ENCODE measurements around the gene NPC2. TPM values are rescaled to one million over a fixed set of nuclear protein-coding genes. Genes with fewer than 3 reads are reported as not detected.

Gene NPC2
- total and polyA plus RNA-seq, 2 donors (not counting 3 experiments of a cell fraction or from before 2014, with no cell fraction given): 203 to 406 TPM

- intact Hi-C loops (cut with micrococcal nuclease): no loop called here
- H3K4me3 ChIP-seq (replicated peaks in 1 of 3; ENCODE audit: insufficient read depth in 1 of 3, low read depth in 1 of 3, low read length in 3 of 3): no peak overlapping the region
- no peaks in the 10 kb centered on the region for H4K20me1 ChIP-seq (replicated peaks; ENCODE audit: control insufficient read depth, extremely low read depth, insufficient read depth, low read length)
- H3K9ac ChIP-seq (replicated peaks; ENCODE audit: extremely low read depth, insufficient read depth, low read length): no peak overlapping the region
- ChIA-PET POLR2A (no interaction called here), CTCF (interaction anchor here (0.7 kb wide), 1 partner anchor 9 kb away, joined by 3 read pairs; no protein-coding TSS in a partner anchor)
- H3K27me3 ChIP-seq (ENCODE audit: control insufficient read depth in 2 of 2, insufficient read depth in 2 of 2, low read length in 2 of 2): no peaks in the 10 kb centered on the region
- no peak overlapping the region for H2AFZ ChIP-seq (ENCODE audit: low read depth, low read length)
- H3K27ac ChIP-seq (ENCODE audit: insufficient read depth, low read depth, low read length): no peak overlapping the region
- BruUV-seq (replicated peaks): no TSS peak
- no peak for DNase-seq (ENCODE audit: low read depth, low spot score)
- dilution Hi-C loops (cut with MboI; ENCODE audit: extremely low pct_ligation_motif_present, low sequenced_read_pairs): no loop called here
- H3K9me3 ChIP-seq (replicated peaks; ENCODE audit: control insufficient read depth, insufficient read depth, low read length): no peaks in the 10 kb centered on the region
- peaks cover 24 to 50% of the 10 kb centered on the region in 2 experiments for H3K36me3 ChIP-seq (ENCODE audit: control insufficient read depth in 2 of 2, extremely low read depth in 1 of 2, insufficient read depth in 2 of 2, low read length in 2 of 2)
- H3K4me2 ChIP-seq (ENCODE audit: insufficient read depth, low read length): no peak overlapping the region
- TF ChIP-seq MYC (IDR thresholded peaks at IDR 0.05; ENCODE audit: low read depth, low read length) (no peak), EZH2 (IDR thresholded peaks at IDR 0.05; ENCODE audit: borderline replicate concordance, low read depth, low read length, severe bottlenecking) (no peak), POLR2A (IDR thresholded peaks at IDR 0.05; ENCODE audit: low read depth, low read length) (no peak), MAX (IDR thresholded peaks at IDR 0.05; ENCODE audit: insufficient read depth, insufficient read length) (no peak), GATA2 (IDR thresholded peaks at IDR 0.05; ENCODE audit: insufficient read depth, insufficient read length, low read depth, low read length) (no peak)
- H3K4me1 ChIP-seq (ENCODE audit: control insufficient read depth, extremely low read depth, insufficient read depth, low read length): no peaks in the 10 kb centered on the region
- FAIRE-seq: no peak
- H3K9me1 ChIP-seq (replicated peaks; ENCODE audit: control insufficient read depth, extremely low read depth, insufficient read depth, low read length): no peaks in the 10 kb centered on the region
- no peaks in the 10 kb centered on the region for H3K79me2 ChIP-seq (ENCODE audit: control insufficient read depth, insufficient read depth, low read length)
Measured at GRCh38 chr14:74518221-74518620, 25.1 kb upstream of the NPC2 start.

GRCh38 chr14:74517731-74518130 lies 24.6 kb upstream of the NPC2 start:
- Histone ChIP-seq H3K4me2 (ENCODE audit: insufficient read depth, low read length) (no peak overlapping the region), H3K79me2 (ENCODE audit: control insufficient read depth, insufficient read depth, low read length) (no peaks in the 10 kb centered on the region), H3K4me3 (replicated peaks in 1 of 3; ENCODE audit: insufficient read depth in 1 of 3, low read depth in 1 of 3, low read length in 3 of 3) (no peak overlapping the region), H3K27ac (ENCODE audit: insufficient read depth, low read depth, low read length) (no peak overlapping the region), H2AFZ (ENCODE audit: low read depth, low read length) (no peak overlapping the region), H3K4me1 (ENCODE audit: control insufficient read depth, extremely low read depth, insufficient read depth, low read length) (no peaks in the 10 kb centered on the region), H3K36me3 (ENCODE audit: control insufficient read depth in 2 of 2, extremely low read depth in 1 of 2, insufficient read depth in 2 of 2, low read length in 2 of 2) (peaks cover 27 to 54% of the 10 kb centered on the region in 2 experiments), H4K20me1 (replicated peaks; ENCODE audit: control insufficient read depth, extremely low read depth, insufficient read depth, low read length) (no peaks in the 10 kb centered on the region), H3K9ac (replicated peaks; ENCODE audit: extremely low read depth, insufficient read depth, low read length) (no peak overlapping the region), H3K9me1 (replicated peaks; ENCODE audit: control insufficient read depth, extremely low read depth, insufficient read depth, low read length) (no peaks in the 10 kb centered on the region), H3K27me3 (ENCODE audit: control insufficient read depth in 2 of 2, insufficient read depth in 2 of 2, low read length in 2 of 2) (no peaks in the 10 kb centered on the region), H3K9me3 (replicated peaks; ENCODE audit: control insufficient read depth, insufficient read depth, low read length) (no peaks in the 10 kb centered on the region)
- intact Hi-C loops (cut with micrococcal nuclease): no loop called here
- FAIRE-seq (no peak), DNase-seq (ENCODE audit: low read depth, low spot score) (no peak)
- dilution Hi-C loops (cut with MboI; ENCODE audit: extremely low pct_ligation_motif_present, low sequenced_read_pairs): no loop called here
- ChIA-PET POLR2A (no interaction called here), CTCF (no interaction called here)
- BruUV-seq (replicated peaks): no TSS peak
- TF ChIP-seq MYC (IDR thresholded peaks at IDR 0.05; ENCODE audit: low read depth, low read length): no peak
- TF ChIP-seq JUN (IDR thresholded peaks at IDR 0.05; ENCODE audit: borderline replicate concordance, insufficient read depth, insufficient read length, low read depth): no peak
- no peak for TF ChIP-seq CTCF (IDR thresholded peaks at IDR 0.05; ENCODE audit: extremely low read depth in 1 of 2, insufficient read depth in 1 of 2, low read depth in 1 of 2, low read length in 2 of 2)
- no peak for TF ChIP-seq EZH2 (IDR thresholded peaks at IDR 0.05; ENCODE audit: borderline replicate concordance, low read depth, low read length, severe bottlenecking)
- no peak for TF ChIP-seq POLR2AphosphoS5 (IDR thresholded peaks at IDR 0.05; ENCODE audit: insufficient read depth, low read depth, low read length)
- TF ChIP-seq POLR2A (IDR thresholded peaks at IDR 0.05; ENCODE audit: low read depth, low read length): no peak
- TF ChIP-seq FOS (IDR thresholded peaks at IDR 0.05; ENCODE audit: borderline replicate concordance, insufficient read depth, low read length): no peak
- no peak for TF ChIP-seq GATA2 (IDR thresholded peaks at IDR 0.05; ENCODE audit: insufficient read depth, insufficient read length, low read depth, low read length)
- TF ChIP-seq MAX (IDR thresholded peaks at IDR 0.05; ENCODE audit: insufficient read depth, insufficient read length): no peak
